Stimulated activated CD8-positive, alpha-beta memory T cell treated with anti-CD3 and anti-CD28 coated beads, Interleukin-12 subunit alpha, Interleukin-12 subunit beta, amount 100 ng/mL, for 24 hours (primary cell): ENCODE data around the gene YEATS2.
"Not testable (repeated sequence)": the region's sequence is repeated elsewhere in the genome, so short reads cannot be mapped to it uniquely, and the experiment has no call there.

Experiments
- DNase-seq: peaks from one replicate; pipeline ENCODE4 v3.0.0-alpha.2; 2020; ENCODE audit errors: extremely low read depth

YEATS2 gene

DNA sequence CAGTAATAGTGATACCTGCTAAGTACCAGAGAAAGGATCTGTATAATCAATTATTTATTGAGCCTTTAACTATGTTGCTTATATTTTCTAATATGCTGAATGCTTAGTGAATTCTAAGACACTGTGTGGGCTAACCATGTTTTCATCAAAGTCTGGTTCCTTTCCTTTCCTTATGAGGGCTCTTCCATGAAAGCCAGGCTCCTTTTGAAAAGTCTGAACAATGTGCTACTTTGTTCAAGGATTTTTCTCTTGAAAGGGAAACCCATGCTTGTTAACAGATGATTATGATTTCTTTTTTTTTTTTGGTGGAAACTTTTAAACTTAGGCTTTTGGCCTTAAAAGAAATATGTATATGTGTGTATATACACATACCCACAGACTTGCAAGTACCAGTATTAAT lies 17.0 kb downstream of the YEATS2 start:
- no peak for DNase-seq

- no peak for DNase-seq
Measured at GRCh38 chr3:183718012-183718411, 20.4 kb downstream of the YEATS2 start.

DNA sequence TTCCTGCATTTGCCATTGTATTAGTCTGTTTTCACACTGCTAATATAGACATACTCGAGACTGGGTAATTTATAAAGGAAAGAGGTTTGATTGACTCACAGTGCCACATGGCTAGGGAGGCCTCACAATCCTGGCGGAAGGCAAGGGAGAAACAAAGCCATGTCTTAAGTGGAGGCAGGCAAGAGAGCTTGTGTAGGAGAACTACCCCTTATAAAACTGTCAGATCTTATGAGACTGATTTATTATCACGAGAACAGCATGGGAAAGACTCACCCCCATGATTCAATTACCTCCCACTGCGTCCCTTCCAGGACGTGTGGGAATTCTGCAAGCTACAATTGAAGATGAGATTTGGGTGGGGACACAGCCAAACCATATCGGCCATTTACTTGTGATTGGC lies 27.8 kb downstream of the YEATS2 start:
- no peak for DNase-seq

GRCh38 chr3:183728204-183728603 lies 30.6 kb downstream of the YEATS2 start:
- no peak for DNase-seq

- DNase-seq: no peak
Measured at GRCh38 chr3:183730361-183730760, 32.8 kb downstream of the YEATS2 start.

- DNase-seq: no peak
Measured at GRCh38 chr3:183731611-183732010, 34.0 kb downstream of the YEATS2 start.

GRCh38 chr3:183733553-183733952 lies 36.0 kb downstream of the YEATS2 start:
- DNase-seq: no peak

- DNase-seq: no peak
Measured at GRCh38 chr3:183734750-183735494, 37.3 kb downstream of the YEATS2 start.

GRCh38 chr3:183737116-183737515 lies 39.5 kb downstream of the YEATS2 start:
- DNase-seq: no peak

- not testable (repeated sequence) for DNase-seq
Measured at GRCh38 chr3:183740154-183740553, 42.6 kb downstream of the YEATS2 start.

DNA sequence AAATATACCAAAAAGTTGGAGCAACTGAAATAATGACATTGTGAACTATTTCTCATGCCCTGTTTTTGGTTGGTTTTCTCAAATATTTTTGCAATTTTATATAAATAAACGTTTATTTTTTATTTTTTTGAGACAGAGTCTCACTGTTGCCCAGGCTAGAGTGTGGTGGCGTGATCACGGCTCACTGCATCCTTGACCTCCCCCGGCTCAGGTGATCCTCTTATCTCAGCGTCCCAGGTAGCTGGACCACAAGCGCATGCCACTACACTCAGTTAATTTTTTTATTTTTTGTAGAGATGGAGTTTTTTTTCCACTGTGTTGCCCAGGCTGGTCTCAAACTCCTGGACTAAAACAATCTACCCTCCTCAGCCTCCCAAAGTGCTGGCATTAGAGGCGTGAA lies 45.6 kb downstream of the YEATS2 start:
- no peak for DNase-seq

DNA sequence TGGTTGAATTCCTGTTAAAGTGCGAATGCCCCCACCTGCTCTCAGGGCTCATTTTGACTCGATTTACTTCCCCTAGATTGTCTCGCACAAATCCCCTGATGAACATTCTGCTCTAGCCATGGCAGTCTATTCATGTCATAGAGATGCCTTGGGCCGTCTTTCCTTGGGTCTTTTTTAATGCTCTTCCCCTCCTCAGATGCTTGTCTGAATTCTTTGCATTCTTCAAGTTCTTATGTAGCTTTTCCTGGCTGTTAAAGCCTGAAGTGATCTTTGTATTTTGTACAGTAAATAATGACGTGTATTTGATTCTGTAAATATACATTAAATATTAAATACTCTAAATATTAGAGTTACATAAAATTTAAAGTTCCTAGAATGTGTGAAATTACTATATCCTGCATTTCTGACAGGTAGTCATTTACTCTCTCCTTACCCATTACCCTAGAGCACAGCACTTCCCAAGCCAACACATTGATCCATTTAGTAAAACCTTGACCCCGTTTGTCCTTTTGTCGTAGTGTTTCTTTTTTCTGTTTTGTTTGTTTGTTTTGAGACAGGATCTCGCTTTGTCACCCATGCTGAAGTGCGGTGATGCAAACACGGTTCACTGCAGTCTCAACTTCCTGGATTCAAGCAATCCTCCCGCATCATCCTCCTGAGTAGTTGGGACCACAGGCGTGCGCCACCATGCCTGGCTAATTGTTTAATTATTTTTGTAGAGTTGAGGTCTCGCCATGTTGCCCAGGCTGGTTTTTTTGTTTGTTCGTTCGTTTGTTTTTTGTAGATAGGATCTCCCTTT lies 47.9 kb downstream of the YEATS2 start:
- no peak for DNase-seq

DNA sequence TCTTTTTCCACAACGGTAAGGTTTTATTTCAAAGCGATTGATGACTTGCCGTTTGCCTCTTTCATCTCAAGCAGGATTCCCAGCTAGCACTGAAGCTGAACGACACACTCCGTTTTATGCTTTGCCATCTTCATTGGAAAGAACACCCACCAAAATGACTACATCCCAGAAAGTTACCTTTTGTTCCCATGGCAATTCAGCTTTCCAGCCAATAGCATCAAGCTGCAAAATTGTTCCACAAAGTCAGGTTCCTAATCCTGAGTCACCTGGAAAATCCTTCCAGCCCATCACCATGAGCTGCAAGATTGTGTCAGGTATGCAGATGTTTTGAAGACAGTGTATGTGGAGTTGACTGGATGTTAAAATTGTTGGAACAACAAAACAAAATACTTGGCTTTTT lies 56.5 kb downstream of the YEATS2 start:
- DNase-seq: no peak

- DNase-seq: no peak
Measured at GRCh38 chr3:183762304-183762703, 64.7 kb downstream of the YEATS2 start.

- DNase-seq: no peak
Measured at GRCh38 chr3:183764847-183765731, 67.5 kb downstream of the YEATS2 start.

- no peak for DNase-seq
Measured at GRCh38 chr3:183766107-183766506, 68.5 kb downstream of the YEATS2 start.

- DNase-seq: peak; percentile 20
Measured at GRCh38 chr3:183766745-183767606, 69.4 kb downstream of the YEATS2 start.

- no peak for DNase-seq
Measured at GRCh38 chr3:183768114-183768513, 70.5 kb downstream of the YEATS2 start.

DNA sequence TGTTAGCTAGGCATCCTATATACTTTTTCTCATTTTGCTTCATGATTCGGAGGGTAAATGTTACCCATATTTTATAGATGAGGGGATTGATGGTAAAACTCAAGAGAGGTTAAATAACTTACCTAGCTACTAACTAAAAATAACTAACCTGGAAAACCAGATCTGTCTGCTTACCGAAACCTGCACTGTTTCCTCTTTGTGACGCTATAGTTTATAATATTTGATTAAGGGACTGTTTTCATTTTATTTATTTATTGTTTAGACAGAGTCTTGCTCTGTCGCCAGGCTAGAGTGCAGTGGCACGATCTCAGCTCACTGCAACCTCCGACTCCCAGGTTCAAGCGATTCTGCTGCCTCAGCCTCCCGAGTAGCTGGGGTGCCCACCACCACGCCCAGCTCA lies 71.9 kb downstream of the YEATS2 start:
- DNase-seq: no peak

GRCh38 chr3:183774631-183775030 lies 77.0 kb downstream of the YEATS2 start:
- no peak for DNase-seq

- DNase-seq: no peak
Measured at GRCh38 chr3:183775781-183776180, 78.2 kb downstream of the YEATS2 start.
